ENCODE data around the gene GLRX5.
"Not testable (repeated sequence)": the region's sequence is repeated elsewhere in the genome, so short reads cannot be mapped to it uniquely, and the experiment has no call there.

GLRX5 gene

GRCh38 chr14:95499354-95499750 lies 35.5 kb upstream of the GLRX5 start:
- no peak for DNase-seq

GRCh38 chr14:95500201-95500681 lies 34.6 kb upstream of the GLRX5 start:
- no peak for DNase-seq

DNA sequence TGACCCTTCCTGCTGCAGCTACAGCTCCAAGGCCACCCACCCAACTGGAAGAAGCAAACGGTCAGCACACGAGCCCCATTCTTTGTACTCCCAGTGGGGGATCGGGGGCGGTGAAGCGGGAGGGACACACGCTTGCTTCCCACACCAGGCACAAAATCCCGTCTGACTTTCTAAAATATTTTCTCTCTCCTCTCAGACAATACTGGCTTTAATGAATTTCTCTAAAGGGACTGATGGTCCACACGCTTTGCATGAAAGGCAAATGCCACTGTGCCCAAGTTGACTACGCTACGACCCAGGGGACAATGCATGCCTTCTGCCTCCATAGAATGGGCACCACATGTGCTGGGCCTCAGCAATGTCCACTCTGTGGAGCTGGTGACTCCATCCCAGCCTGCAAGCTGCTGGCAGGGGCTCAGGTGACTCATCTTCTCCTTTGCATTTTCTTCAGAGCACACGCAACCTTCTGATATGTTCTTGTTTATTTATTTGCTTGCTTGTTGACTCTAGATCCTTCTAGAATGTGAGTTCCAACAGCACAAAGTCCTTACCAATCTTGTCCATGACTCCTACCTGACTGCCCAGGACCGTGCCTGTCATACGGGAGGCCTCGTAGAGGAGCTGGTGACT lies 34.0 kb upstream of the GLRX5 start:
- no peak for DNase-seq

- no peak for DNase-seq
Measured at GRCh38 chr14:95502381-95502950, 32.4 kb upstream of the GLRX5 start.

- DNase-seq, result no peak
Measured at GRCh38 chr14:95503365-95504134, 31.3 kb upstream of the GLRX5 start.

DNA sequence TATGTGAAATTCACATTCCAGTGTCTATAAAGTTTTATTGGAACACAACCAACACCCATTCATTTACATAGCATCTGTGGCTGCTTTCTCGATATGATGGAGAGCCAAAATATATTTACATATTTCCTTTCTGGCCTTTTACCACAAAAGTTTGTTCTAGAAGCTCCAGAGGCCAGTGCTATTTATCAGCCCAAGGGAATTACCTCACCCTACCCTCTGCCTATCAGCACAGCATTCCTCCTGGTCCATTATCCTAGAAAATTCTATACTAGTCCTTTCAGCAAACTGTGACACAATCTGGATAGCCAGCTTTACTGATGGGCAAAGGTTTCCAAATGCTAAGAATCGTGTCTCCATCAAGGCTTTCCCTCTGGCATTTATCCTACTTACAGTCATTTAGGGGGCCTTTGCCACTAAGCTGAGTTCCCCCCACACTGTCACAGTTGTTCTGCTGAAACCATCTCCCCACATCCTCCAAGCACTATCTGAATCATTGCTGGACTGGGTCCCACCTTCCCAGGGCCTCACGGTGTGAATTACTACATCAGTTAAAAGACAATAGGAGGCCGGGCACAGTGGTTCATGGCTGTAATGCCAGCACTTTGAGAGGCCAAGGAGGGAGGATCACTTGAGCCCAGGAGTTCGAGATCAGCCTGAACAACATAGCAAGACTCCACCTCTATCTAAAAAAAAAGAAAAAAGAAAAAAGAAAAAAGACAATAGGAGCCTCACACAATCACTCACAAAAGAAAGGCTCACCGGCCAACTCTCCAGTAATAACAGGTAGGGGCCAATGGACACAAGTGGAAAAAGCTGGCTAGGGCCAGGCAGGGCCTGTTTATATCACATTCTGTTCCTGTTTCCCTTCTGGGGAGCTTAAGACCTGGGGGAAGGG lies 30.5 kb upstream of the GLRX5 start:
- no peak for DNase-seq

GRCh38 chr14:95505030-95505589 lies 29.7 kb upstream of the GLRX5 start:
- DNase-seq, result no peak

- no peak for DNase-seq
Measured at GRCh38 chr14:95507174-95507573, 27.7 kb upstream of the GLRX5 start.

- DNase-seq, result no peak
Measured at GRCh38 chr14:95507701-95508103, 27.1 kb upstream of the GLRX5 start.

- DNase-seq, result no peak
Measured at GRCh38 chr14:95508377-95508776, 26.5 kb upstream of the GLRX5 start.

GRCh38 chr14:95509495-95509894 lies 25.4 kb upstream of the GLRX5 start:
- DNase-seq, result no peak

DNA sequence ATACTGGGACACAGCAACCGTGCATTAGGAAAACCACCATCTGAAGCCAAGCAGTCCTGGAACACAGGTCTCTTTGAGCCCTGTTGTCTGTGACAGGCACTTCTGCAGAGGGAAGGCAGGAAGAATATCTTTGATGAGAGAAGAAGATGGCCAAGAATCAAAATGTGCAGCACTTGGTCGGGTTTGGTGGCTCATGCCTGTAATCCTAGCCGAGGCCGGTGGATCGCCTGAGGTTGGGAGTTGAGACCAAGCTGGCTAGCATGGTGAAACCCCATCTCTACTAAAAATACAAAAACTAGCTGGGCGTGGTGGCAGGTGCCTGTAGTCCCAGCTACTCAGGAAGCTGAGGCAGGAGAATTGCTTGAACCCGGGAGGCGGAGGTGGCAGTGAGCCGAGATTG lies 24.5 kb upstream of the GLRX5 start:
- DNase-seq, result not testable (repeated sequence)

DNA sequence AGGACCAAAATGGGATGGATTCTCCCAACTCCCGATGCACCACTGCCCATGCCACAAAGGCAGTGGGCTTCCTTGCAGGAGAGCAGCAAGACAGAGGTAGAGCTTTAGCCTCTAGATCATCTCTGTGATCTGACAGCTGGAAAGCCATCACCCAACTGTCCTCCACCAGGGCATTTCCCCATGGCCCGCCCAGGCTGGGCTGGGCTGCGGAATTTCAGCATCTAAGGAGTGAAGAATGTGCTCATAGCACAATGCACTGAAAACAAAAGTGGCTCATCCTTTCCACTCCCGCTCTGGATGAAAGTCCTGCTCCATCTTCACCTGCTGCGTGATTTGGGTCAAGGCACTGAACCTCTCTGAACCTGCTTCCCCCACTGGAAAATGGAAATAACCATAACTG lies 24.0 kb upstream of the GLRX5 start:
- no peak for DNase-seq

GRCh38 chr14:95511687-95512086 lies 23.2 kb upstream of the GLRX5 start:
- no peak for DNase-seq

DNA sequence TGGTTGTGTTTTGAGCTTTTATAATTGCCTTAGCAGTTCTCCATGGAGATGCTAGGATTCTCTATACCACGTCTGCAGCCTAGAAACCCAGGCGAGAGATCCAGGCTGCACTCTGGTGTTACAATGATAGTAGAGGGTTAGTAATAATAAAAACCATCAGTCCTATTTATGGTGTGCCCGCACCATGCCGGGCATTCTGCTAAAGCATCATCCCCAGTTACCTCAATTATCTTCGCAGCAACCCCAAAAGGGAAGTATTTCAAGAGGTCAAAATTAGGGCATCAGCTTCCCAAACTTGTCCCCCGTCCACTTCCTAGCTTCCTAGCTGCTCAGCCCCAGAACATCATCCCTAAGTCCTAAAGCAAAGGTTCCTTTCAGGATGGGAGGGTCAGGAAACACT lies 21.6 kb upstream of the GLRX5 start:
- DNase-seq, result no peak

DNA sequence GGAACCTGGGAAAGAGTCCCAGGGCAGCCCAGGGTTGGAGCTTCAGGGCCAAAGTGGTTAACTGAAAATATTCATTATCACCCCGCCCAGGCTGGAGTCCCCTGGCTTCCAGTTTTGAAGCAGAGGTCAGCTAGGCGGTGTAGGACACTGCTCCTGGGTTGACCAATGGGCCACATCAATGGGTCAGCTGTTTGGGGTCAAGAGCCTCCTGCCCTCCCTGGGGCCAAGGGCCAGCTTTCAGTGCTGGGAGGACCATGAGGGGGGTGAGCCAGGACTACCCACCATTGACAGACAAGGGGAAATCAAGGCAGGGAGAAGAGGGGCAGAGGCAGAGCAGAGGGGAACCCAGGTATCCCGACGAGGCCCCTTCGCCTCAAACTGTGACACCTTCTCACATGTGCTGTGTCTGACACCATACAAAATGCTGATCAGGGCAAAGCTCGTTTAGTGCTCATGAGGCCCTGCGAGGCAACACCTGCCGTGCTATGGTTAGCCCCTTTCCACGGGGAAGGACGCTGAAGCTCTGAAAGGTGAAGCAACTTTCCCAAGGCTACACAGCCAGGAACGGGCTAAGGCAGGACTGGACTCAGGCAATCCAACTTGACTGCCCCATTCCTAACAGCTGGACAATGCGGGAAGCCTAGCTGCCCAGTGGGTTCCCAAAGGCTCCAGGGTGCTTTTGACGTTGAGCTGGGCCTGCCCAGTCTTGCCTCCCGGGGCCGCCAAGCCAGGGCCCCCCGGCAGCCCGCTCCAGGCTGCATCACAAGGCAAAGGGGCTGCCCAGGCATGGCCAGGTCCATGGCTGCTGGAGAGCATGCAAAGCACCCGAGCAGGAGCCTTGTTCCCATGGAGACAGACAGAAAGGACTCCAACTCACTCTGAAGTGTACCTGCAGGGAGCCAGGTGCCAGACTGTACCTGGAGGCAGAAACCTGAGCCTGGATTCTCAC lies 20.4 kb upstream of the GLRX5 start:
- DNase-seq, result no peak

GRCh38 chr14:95515080-95515489 lies 19.8 kb upstream of the GLRX5 start:
- DNase-seq, result no peak

- DNase-seq, result peak; percentile 65 to 70 (median 68)
Measured at GRCh38 chr14:95515596-95516552, 19.0 kb upstream of the GLRX5 start.

GRCh38 chr14:95516554-95517181 lies 18.2 kb upstream of the GLRX5 start, which contains the start of gene SYNE3:
SYNE3 (minus strand) TSS chr14:95516650; CDS start chr14:95475821, 40,829 bp downstream.
- peak in 3 of 4 experiments; percentile 21 to 49 (median 44) for DNase-seq

Data from activated CD4-positive, CD25-positive, alpha-beta regulatory T cell (primary cell).